Measurements from ENCODE around the gene CBFA2T2. TPM values are rescaled to one million over a fixed set of nuclear protein-coding genes. Genes with fewer than 3 reads are reported as not detected.

Gene CBFA2T2
- total and polyA plus RNA-seq, 2 experiments from 2014 or later = 29.2 to 33.1 TPM

DNA sequence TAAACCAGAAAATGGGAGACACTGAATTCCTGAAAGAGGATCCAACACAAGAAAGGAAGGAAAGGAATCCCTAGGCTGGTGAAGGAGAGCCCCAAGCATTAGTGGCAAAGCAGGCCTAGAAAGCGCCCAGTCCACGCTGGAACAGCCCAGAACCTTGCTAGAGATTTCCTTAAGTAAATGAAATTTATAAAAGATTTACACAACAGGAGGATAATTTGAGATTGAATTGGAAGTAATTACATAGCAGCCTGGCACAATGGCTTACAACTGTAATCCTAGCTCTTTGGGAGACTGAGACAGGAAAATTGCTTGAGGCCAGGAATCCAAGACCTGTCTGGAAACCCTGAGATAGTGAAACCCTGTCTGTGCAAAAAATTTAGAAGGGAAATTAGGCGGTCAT, 145.4 kb downstream of the CBFA2T2 start:
- H2AFZ ChIP-seq = no peak overlapping the region
- no peaks in the 10 kb centered on the region for H3K4me1 ChIP-seq (ENCODE audit: insufficient read depth)
- H3K36me3 ChIP-seq (replicated peaks; ENCODE audit: insufficient read depth, low read depth) = no peaks in the 10 kb centered on the region
- H3K9me3 ChIP-seq (ENCODE audit: low read depth) = no peaks in the 10 kb centered on the region
- H3K4me3 ChIP-seq = no peak overlapping the region
- WGBS (ENCODE audit: low lambda C conversion rate, missing lambda C conversion rate) = 75% methylated on average over 3 of the region's 3 CpGs
- H3K27me3 ChIP-seq = no peaks in the 10 kb centered on the region
- H4K20me1 ChIP-seq (ENCODE audit: insufficient read depth, poor library complexity, severe bottlenecking) = no peaks in the 10 kb centered on the region
- DNase-seq (ENCODE audit: low spot score) = no peak
- TF ChIP-seq EZH2phosphoT487 (IDR thresholded peaks at IDR 0.05; ENCODE audit: low read depth, severe bottlenecking, unreplicated experiment) (no peak), EZH2 (IDR thresholded peaks at IDR 0.05; ENCODE audit: borderline replicate concordance) (no peak)
- TF ChIP-seq, protein P1, sequence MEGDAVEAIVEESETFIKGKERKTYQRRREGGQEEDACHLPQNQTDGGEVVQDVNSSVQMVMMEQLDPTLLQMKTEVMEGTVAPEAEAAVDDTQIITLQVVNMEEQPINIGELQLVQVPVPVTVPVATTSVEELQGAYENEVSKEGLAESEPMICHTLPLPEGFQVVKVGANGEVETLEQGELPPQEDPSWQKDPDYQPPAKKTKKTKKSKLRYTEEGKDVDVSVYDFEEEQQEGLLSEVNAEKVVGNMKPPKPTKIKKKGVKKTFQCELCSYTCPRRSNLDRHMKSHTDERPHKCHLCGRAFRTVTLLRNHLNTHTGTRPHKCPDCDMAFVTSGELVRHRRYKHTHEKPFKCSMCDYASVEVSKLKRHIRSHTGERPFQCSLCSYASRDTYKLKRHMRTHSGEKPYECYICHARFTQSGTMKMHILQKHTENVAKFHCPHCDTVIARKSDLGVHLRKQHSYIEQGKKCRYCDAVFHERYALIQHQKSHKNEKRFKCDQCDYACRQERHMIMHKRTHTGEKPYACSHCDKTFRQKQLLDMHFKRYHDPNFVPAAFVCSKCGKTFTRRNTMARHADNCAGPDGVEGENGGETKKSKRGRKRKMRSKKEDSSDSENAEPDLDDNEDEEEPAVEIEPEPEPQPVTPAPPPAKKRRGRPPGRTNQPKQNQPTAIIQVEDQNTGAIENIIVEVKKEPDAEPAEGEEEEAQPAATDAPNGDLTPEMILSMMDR (IDR thresholded peaks at IDR 0.05; ENCODE audit: poor library complexity) = no peak
- H3K79me2 ChIP-seq = no peaks in the 10 kb centered on the region
- H3K9me2 ChIP-seq (replicated peaks; ENCODE audit: insufficient read depth) = no peaks in the 10 kb centered on the region
- no peak overlapping the region for H3K4me2 ChIP-seq
- H3K27ac ChIP-seq = no peak overlapping the region

DNA sequence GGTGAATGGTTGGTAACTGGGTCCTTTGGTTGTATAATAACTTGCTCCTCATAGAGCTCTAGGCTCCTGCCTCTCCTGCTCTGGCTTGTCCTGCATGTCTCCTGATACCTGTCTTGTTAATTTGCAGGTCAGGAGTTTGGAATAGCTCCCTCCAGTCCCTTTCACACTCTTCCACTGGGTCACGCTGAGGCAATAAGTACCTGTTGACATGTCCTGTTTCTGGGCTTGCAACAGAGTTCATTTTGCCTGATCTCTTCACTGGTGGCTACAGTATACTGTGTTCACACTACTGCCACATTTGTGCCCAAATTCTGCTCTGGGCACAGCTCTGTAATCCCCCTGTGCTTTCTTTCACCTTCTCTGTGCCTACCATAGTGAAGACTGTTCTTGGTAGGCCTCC, 146.9 kb downstream of the CBFA2T2 start:
- Histone ChIP-seq H2AFZ (no peak overlapping the region), H3K9me2 (replicated peaks; ENCODE audit: insufficient read depth) (no peaks in the 10 kb centered on the region), H3K79me2 (no peaks in the 10 kb centered on the region), H3K27ac (no peak overlapping the region), H3K4me3 (no peak overlapping the region), H3K36me3 (replicated peaks; ENCODE audit: insufficient read depth, low read depth) (no peaks in the 10 kb centered on the region), H4K20me1 (ENCODE audit: insufficient read depth, poor library complexity, severe bottlenecking) (no peaks in the 10 kb centered on the region), H3K9me3 (ENCODE audit: low read depth) (no peaks in the 10 kb centered on the region), H3K4me1 (ENCODE audit: insufficient read depth) (no peaks in the 10 kb centered on the region), H3K4me2 (no peak overlapping the region), H3K27me3 (no peaks in the 10 kb centered on the region)
- DNase-seq (ENCODE audit: low spot score) = no peak
- TF ChIP-seq, protein P1 (IDR thresholded peaks at IDR 0.05; ENCODE audit: poor library complexity) = no peak
- no peak for TF ChIP-seq EZH2 (IDR thresholded peaks at IDR 0.05; ENCODE audit: borderline replicate concordance)
- no peak for TF ChIP-seq EZH2phosphoT487 (IDR thresholded peaks at IDR 0.05; ENCODE audit: low read depth, severe bottlenecking, unreplicated experiment)
- WGBS (ENCODE audit: low lambda C conversion rate, missing lambda C conversion rate) = 94% methylated on average over 1 of the region's 1 CpG

DNA sequence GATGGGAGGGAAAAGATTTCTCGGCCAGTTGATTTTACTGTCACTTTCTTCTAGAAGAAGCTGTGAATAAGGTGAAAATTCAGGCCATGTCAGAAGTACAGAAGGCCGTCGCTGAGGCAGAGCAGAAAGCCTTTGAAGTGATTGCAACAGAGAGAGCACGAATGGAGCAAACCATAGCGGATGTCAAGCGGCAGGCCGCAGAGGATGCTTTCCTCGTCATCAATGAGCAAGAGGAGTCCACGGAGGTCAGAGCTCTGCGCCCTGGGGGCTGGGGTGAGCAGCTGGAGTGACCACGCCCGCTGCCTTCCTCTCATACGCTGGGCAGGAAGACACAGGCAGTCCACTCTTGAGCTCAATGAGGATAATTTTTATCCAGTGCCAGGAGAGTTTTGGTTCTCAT, 150.4 kb downstream of the CBFA2T2 start:
- no peak overlapping the region for H3K4me3 ChIP-seq
- H3K79me2 ChIP-seq = no peaks in the 10 kb centered on the region
- no peak overlapping the region for H3K27ac ChIP-seq
- H3K9me2 ChIP-seq (replicated peaks; ENCODE audit: insufficient read depth) = no peaks in the 10 kb centered on the region
- no peak for DNase-seq (ENCODE audit: low spot score)
- 89% methylated on average over 13 of the region's 13 CpGs for WGBS (ENCODE audit: low lambda C conversion rate, missing lambda C conversion rate)
- no peaks in the 10 kb centered on the region for H3K27me3 ChIP-seq
- no peak overlapping the region for H2AFZ ChIP-seq
- no peaks in the 10 kb centered on the region for H3K9me3 ChIP-seq (ENCODE audit: low read depth)
- TF ChIP-seq, protein P1 (IDR thresholded peaks at IDR 0.05; ENCODE audit: poor library complexity) = no peak
- TF ChIP-seq EZH2 (IDR thresholded peaks at IDR 0.05; ENCODE audit: borderline replicate concordance) = no peak
- TF ChIP-seq EZH2phosphoT487 (IDR thresholded peaks at IDR 0.05; ENCODE audit: low read depth, severe bottlenecking, unreplicated experiment) = no peak
- H3K4me1 ChIP-seq (ENCODE audit: insufficient read depth) = no peaks in the 10 kb centered on the region
- no peaks in the 10 kb centered on the region for H4K20me1 ChIP-seq (ENCODE audit: insufficient read depth, poor library complexity, severe bottlenecking)
- H3K36me3 ChIP-seq (replicated peaks; ENCODE audit: insufficient read depth, low read depth) = no peaks in the 10 kb centered on the region
- H3K4me2 ChIP-seq = no peak overlapping the region

Data from hepatocyte (in vitro differentiated cells).